Astrocyte (in vitro differentiated cells and primary cell): Measurements from ENCODE around the gene CHST9. TPM values are rescaled to one million over a fixed set of nuclear protein-coding genes. Genes with fewer than 3 reads are reported as not detected.

Experiments
- DNase-seq: peaks from one replicate; pipeline ENCODE4 v3.0.0-alpha.2; 2010; ENCODE audit warnings: low read depth
- FAIRE-seq: peaks from 2 replicates; lab custom pipeline; 2011; peaks lifted over from hg19 to GRCh38; lab: Jason Lieb, UNC
- H2AFZ ChIP-seq: 2 replicates; pipeline ENCODE4 v1.6.0; 2012; ENCODE audit warnings: low read depth, low read length, inconsistent platforms
- H3K27ac ChIP-seq: 2 replicates; pipeline ENCODE4 v1.5.1; 2011; ENCODE audit warnings: low read depth, low read length, inconsistent platforms
- H3K27me3 ChIP-seq: 2 replicates; pipeline ENCODE4 v1.6.0; 2011; ENCODE audit warnings: low read length, inconsistent platforms; ENCODE audit not compliant: insufficient read depth
- H3K36me3 ChIP-seq: 2 replicates; pipeline ENCODE4 v1.5.1; 2011; ENCODE audit warnings: low read length, inconsistent platforms; ENCODE audit not compliant: insufficient read depth
- H3K4me1 ChIP-seq: 2 replicates; pipeline ENCODE4 v1.5.1; 2011; ENCODE audit warnings: low read length, inconsistent platforms; ENCODE audit not compliant: insufficient read depth
- H3K4me2 ChIP-seq: 2 replicates; pipeline ENCODE4 v1.6.0; 2012; ENCODE audit warnings: low read length, inconsistent platforms
- H3K4me3 ChIP-seq: 2 replicates; pipeline ENCODE4 v1.5.1; 2011; ENCODE audit warnings: low read depth, mild to moderate bottlenecking, low read length, inconsistent platforms; ENCODE audit not compliant: insufficient read depth
- H3K79me2 ChIP-seq: 2 replicates; pipeline ENCODE4 v1.6.0; 2012; ENCODE audit warnings: mild to moderate bottlenecking, low read length, inconsistent platforms; ENCODE audit not compliant: insufficient read depth
- H3K9ac ChIP-seq: 2 replicates; pipeline ENCODE4 v1.6.0; 2012; ENCODE audit warnings: mild to moderate bottlenecking, low read length, inconsistent platforms
- H3K9me3 ChIP-seq: 2 replicates; pipeline ENCODE4 v1.5.1; 2012; ENCODE audit warnings: low read depth, mild to moderate bottlenecking, low read length, inconsistent platforms; ENCODE audit not compliant: insufficient read depth
- H4K20me1 ChIP-seq: 2 replicates; pipeline ENCODE4 v1.6.0; 2012; ENCODE audit warnings: low read length, inconsistent platforms; ENCODE audit not compliant: insufficient read depth
- H3K27ac Mint-ChIP-seq: one replicate; pipeline ENCODE4 v1.8.0; 2021; ENCODE audit warnings: mild to moderate bottlenecking, mixed read lengths; ENCODE audit not compliant: unreplicated experiment
- H3K27me3 Mint-ChIP-seq: one replicate; pipeline ENCODE4 v1.8.0; 2021; ENCODE audit warnings: low read depth, mixed read lengths; ENCODE audit not compliant: unreplicated experiment
- H3K36me3 Mint-ChIP-seq: one replicate; pipeline ENCODE4 v1.8.0; 2021; ENCODE audit warnings: low read depth, mixed read lengths; ENCODE audit not compliant: unreplicated experiment
- H3K4me1 Mint-ChIP-seq: one replicate; pipeline ENCODE4 v1.8.0; 2021; ENCODE audit warnings: low read depth, mixed read lengths; ENCODE audit not compliant: unreplicated experiment
- H3K4me3 Mint-ChIP-seq: one replicate; pipeline ENCODE4 v1.8.0; 2021; ENCODE audit warnings: mild to moderate bottlenecking, moderate library complexity, mixed read lengths; ENCODE audit not compliant: unreplicated experiment
- H3K9me3 Mint-ChIP-seq: one replicate; pipeline ENCODE4 v1.8.0; 2021; ENCODE audit warnings: mild to moderate bottlenecking, mixed read lengths; ENCODE audit not compliant: unreplicated experiment
- CTCF ChIP-seq: IDR thresholded peaks from 2 replicates; pipeline ENCODE4 v1.5.1; 2011; ENCODE audit warnings: low read depth, mild to moderate bottlenecking, inconsistent platforms, low read length, moderate library complexity; ENCODE audit not compliant: insufficient read depth
- EZH2 ChIP-seq: IDR thresholded peaks from 2 replicates; pipeline ENCODE4 v1.6.1; 2012; ENCODE audit warnings: mild to moderate bottlenecking, low read length, inconsistent platforms; ENCODE audit not compliant: insufficient read depth
- total RNA-seq: library from RNA; stranded (reverse); gene quantifications from 2 replicates; pipeline ENCODE4 v1.2.1, GENCODE V29; 2021

CHST9 gene
- total RNA-seq, 1 donor from 2014 or later = 1.3 TPM

GRCh38 chr18:27121108-27121507 lies 64.0 kb downstream of the CHST9 start:
- H3K4me1 ChIP-seq = no peaks in the 10 kb centered on the region
- Mint-ChIP-seq H3K4me3 (no peak overlapping the region), H3K9me3 (no peaks in the 10 kb centered on the region), H3K27ac (no peak overlapping the region), H3K36me3 (no peaks in the 10 kb centered on the region), H3K4me1 (peaks cover 4% of the 10 kb centered on the region), H3K27me3 (no peaks in the 10 kb centered on the region)
- H3K79me2 ChIP-seq = no peaks in the 10 kb centered on the region
- TF ChIP-seq CTCF (no peak), EZH2 (no peak)
- H3K27me3 ChIP-seq = no peaks in the 10 kb centered on the region
- H3K27ac ChIP-seq = no peak overlapping the region
- no peaks in the 10 kb centered on the region for H3K36me3 ChIP-seq
- no peak overlapping the region for H3K4me2 ChIP-seq
- no peak overlapping the region for H3K4me3 ChIP-seq
- H3K9me3 ChIP-seq = no peaks in the 10 kb centered on the region
- DNase-seq = no peak
- H2AFZ ChIP-seq = no peak overlapping the region
- no peaks in the 10 kb centered on the region for H4K20me1 ChIP-seq
- FAIRE-seq = no peak
- no peak overlapping the region for H3K9ac ChIP-seq

- DNase-seq = peak; percentile 30
- H3K4me1 Mint-ChIP-seq = peaks cover 4% of the 10 kb centered on the region
These were observed 64.9 kb downstream of the CHST9 start for GRCh38 chr18:27120246-27120645.

More at GRCh38 chr18:27120246-27120645, 64.9 kb downstream of the CHST9 start:
- Histone ChIP-seq H3K9ac (no peak overlapping the region), H3K4me1 (no peaks in the 10 kb centered on the region), H3K4me2 (no peak overlapping the region), H3K27me3 (no peaks in the 10 kb centered on the region), H2AFZ (no peak overlapping the region), H4K20me1 (no peaks in the 10 kb centered on the region), H3K79me2 (no peaks in the 10 kb centered on the region), H3K27ac (no peak overlapping the region), H3K36me3 (no peaks in the 10 kb centered on the region), H3K4me3 (no peak overlapping the region), H3K9me3 (no peaks in the 10 kb centered on the region)
- Mint-ChIP-seq H3K9me3 (no peaks in the 10 kb centered on the region), H3K27ac (no peak overlapping the region), H3K36me3 (no peaks in the 10 kb centered on the region), H3K27me3 (no peaks in the 10 kb centered on the region), H3K4me3 (no peak overlapping the region)
- FAIRE-seq = no peak
- TF ChIP-seq CTCF (no peak), EZH2 (no peak)
